Effector memory CD8-positive, alpha-beta T cell (primary cell): ENCODE data around the gene ARHGEF5.
"Not testable (repeated sequence)": the region's sequence is repeated elsewhere in the genome, so short reads cannot be mapped to it uniquely, and the experiment has no call there.

Experiments
- ATAC-seq: fragments of 150-1000 bp; cut with Tn5 transposase; replicated peaks from 2 replicates; pipeline ENCODE4 v1.10.0; 2021; ENCODE audit warnings: mild to moderate bottlenecking, moderate library complexity
- DNase-seq, 3 experiments: peaks; one replicate each; pipeline ENCODE4 v3.0.0; 2021
- H3K27ac Mint-ChIP-seq, 2 donors: one replicate each; pipeline ENCODE4 v1.8.0; 2022; ENCODE audit warnings: mild to moderate bottlenecking in 2 of 2, mixed read lengths in 2 of 2, moderate library complexity in 2 of 2
- H3K27me3 Mint-ChIP-seq, 2 donors: one replicate each; pipeline ENCODE4 v1.8.0; 2022; ENCODE audit warnings: mixed read lengths in 2 of 2
- H3K36me3 Mint-ChIP-seq: one replicate; pipeline ENCODE4 v1.8.0; 2022; ENCODE audit warnings: mild to moderate bottlenecking, moderate library complexity, mixed read lengths; ENCODE audit not compliant: insufficient read depth
- H3K4me1 Mint-ChIP-seq, 2 donors: one replicate each; pipeline ENCODE4 v1.8.0; 2022; ENCODE audit warnings: low read depth in 2 of 2, mixed read lengths in 2 of 2
- H3K4me3 Mint-ChIP-seq, 2 donors: one replicate each; pipeline ENCODE4 v1.8.0; 2022; ENCODE audit warnings: mild to moderate bottlenecking in 2 of 2, mixed read lengths in 2 of 2, moderate library complexity in 2 of 2
- H3K9me3 Mint-ChIP-seq, 2 donors: one replicate each; pipeline ENCODE4 v1.8.0; 2022; ENCODE audit warnings: mixed read lengths in 2 of 2
- total RNA-seq, 9 experiments: gene quantifications; one replicate each; lab custom pipeline; 2026; lab: John Stamatoyannopoulos, UW

Gene ARHGEF5
- total RNA-seq, result 2.3 to 8.1 (median 4.4) reads per million in 9 experiments

DNA sequence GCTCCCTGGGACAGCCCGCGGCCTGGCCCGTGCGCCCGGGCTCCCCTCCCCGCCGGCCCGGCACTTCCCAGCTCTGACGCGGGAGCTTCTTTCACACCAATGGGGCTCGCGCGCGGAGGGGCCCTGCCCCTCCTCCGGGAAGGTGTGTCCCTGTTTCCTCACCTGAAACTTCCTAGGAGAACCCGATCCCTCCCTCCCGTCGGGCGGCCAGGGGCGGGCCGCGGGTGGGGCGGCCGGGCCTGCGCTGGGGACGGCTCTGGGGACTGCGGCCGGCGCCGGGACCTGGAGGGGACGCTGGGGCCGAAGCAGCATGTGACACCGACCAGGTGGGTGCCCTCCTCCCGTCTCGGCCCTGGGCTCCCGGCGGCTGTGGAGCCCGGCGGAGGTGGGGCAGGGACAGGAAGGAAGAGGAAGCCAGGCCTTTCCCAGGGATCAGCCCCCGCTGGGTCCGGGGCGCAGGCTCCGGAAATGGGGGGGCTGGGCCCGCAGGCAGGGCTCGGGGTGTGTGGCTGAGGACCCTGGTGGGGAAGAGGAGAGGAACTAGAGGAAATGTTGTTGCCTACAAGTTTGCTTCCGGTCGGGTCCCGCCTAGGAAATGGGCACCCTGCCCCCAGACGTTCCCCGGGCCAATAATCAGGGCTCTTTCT is at the start of gene ARHGEF5:
Gene ARHGEF5, plus strand, starts transcription at position 227 of the 647 bp plus-strand sequence. CDS start 7,268 bp downstream, outside the sequence.
- peak within 1 kb of the TSS; percentile 61 to 88 for H3K4me3 Mint-ChIP-seq

DNA sequence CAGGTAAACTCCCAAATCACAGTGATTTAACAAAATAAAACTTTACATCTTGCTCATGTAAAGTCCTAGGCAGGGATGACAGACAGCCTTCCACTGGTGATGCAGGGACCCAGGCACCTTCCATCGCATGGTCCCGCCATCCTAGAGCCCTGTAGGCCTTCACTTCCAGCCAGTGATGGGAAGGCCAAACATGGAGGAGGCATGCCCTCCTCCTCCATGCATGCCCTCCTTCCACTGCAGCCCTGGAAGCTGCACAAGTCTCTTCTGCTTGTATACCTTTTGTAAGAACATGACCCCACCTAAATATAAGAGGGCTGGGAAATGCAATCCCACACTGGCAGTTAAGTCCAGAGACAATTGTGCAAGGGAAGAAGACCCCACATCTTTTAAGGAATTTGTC is 45.5 kb upstream of the ARHGEF5 start:
- H3K27ac Mint-ChIP-seq, ATAC-seq, DNase-seq, H3K9me3 Mint-ChIP-seq, H3K36me3 Mint-ChIP-seq, H3K27me3 Mint-ChIP-seq, H3K4me3 Mint-ChIP-seq, H3K4me1 Mint-ChIP-seq: not testable (repeated sequence)

More for the DNA sequence above, at the start of gene ARHGEF5:
- not testable (repeated sequence) for H3K27me3 Mint-ChIP-seq, DNase-seq, H3K36me3 Mint-ChIP-seq, H3K9me3 Mint-ChIP-seq
- Mint-ChIP-seq H3K4me1 (peaks cover 2 to 11% of the 10 kb centered on the region in 2 donors), H3K27ac (peak within 1 kb of the TSS; percentile 65 to 92)
- peak; percentile 76 for ATAC-seq

DNA sequence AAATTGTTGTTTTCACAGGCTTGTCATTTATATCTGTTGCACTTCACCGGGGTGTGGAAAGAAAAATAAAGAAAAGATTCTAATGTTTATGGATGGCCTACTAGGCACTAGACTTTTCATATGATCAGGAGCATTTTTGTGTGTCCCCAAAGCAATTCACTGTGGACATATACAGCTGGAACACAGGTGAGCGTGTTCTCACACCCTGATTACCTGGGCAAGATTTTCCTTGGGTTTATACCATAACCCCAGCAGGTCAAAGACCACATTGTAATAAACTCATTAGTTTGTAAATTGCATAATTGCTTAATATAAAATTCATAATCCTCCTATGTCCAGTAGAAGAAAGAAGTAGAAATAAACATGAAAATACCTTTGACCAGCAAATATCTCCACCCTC is 44.0 kb upstream of the ARHGEF5 start:
- not testable (repeated sequence) for H3K4me3 Mint-ChIP-seq, H3K36me3 Mint-ChIP-seq, ATAC-seq, DNase-seq, H3K27me3 Mint-ChIP-seq, H3K9me3 Mint-ChIP-seq, H3K4me1 Mint-ChIP-seq, H3K27ac Mint-ChIP-seq

DNA sequence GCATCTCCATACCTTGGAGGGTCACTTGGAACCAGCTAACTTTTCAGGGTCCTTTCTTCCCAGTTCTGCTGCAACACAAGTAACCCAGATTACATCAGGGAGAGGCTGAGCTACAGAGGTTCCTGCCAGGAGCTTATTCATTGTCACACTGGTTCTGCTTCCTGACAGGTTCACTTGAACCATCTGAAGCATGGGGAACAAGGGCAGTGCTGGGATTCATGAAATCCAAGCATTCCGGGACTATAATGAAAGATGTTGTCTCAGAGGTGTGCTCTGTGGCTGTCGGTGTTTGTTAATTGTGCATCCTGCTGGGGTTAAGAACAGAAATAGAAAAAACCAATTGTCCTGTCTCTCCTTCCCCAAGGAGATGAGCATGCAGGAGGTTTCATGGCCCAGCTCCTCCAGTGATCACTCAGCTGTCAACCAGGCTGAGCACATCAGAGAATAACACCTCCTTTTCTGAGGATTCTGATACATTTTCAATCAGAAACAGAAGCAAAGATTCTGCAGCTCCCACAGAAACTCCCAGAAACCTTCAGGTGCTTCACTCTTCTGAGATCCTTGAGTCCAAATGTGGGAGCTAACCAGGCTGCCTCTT is 43.2 kb upstream of the ARHGEF5 start, which contains the start of gene OR2A1:
Gene OR2A1, plus strand, starts transcription at position 548 of the 598 bp plus-strand sequence. CDS start 5,706 bp downstream, outside the sequence.
- ATAC-seq, H3K27ac Mint-ChIP-seq, H3K4me1 Mint-ChIP-seq, H3K27me3 Mint-ChIP-seq, DNase-seq, H3K36me3 Mint-ChIP-seq, H3K9me3 Mint-ChIP-seq, H3K4me3 Mint-ChIP-seq: not testable (repeated sequence)

DNA sequence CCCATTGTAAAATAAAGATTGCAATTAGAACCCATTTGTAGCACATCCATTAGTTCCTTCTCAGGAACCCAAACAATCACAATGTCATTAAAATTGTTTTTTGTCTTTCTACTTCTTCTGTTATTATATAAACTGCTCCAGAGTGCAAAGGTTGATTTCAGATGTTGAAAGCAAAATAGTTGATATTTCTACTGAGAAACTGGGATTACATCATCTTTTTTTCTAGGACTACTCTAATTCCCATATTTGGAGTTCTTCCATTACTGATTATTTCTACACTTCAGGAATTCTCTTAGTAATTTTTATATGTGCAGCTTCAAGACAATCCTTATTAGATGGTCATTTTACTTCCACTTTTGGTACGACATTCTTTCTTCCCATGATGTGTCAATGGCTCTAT is 37.7 kb upstream of the ARHGEF5 start:
- not testable (repeated sequence) for H3K27ac Mint-ChIP-seq, DNase-seq

DNA sequence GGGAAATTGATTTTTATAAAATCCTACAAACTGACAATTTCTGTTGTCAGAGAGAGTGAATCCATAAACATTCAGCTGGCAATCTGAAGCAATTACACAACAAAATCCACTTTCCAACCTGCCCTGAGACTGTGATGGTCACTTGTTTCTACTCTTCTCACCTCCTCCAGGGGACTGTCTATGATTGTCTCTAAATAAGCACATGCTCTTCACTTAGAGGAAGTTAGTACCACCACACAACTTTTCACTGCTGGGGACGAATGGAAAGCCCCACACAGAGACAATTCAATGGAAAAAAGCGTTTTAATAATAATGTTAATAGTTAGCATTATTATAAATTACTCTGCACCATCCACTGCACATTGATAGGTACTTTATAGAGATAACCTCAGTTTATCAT is 35.7 kb upstream of the ARHGEF5 start:
- not testable (repeated sequence) for H3K27me3 Mint-ChIP-seq, H3K27ac Mint-ChIP-seq, H3K9me3 Mint-ChIP-seq, H3K4me3 Mint-ChIP-seq, H3K36me3 Mint-ChIP-seq, DNase-seq, H3K4me1 Mint-ChIP-seq, ATAC-seq

More for the DNA sequence above, 37.7 kb upstream of the ARHGEF5 start:
- H3K27me3 Mint-ChIP-seq, ATAC-seq, H3K36me3 Mint-ChIP-seq, H3K4me3 Mint-ChIP-seq, H3K4me1 Mint-ChIP-seq, H3K9me3 Mint-ChIP-seq: not testable (repeated sequence)

DNA sequence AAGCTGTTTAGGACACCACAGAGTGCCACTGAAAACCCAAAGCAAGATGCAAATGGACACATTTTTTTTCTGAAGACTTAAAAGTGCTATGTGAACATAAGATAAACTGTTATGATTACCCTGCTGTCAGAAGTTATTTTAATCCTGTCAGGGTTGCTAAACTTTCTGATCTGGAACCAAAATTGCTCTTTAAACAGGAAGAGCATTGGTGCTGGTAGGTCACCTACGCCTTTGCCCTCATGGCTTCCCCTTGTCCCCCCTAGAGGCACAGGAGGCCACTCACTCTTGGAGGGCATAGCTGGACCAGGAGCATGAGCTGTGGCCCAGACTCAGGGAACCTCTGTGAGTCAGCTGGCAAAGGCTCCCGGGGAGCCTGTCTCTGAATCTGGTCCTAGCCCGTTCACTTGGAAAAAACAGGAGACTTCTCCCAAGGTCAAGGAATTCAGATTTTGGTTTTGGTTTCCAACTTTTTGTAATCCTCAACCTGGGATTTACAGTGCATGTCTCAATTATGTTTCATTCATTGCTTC is 33.5 kb upstream of the ARHGEF5 start:
- H3K27ac Mint-ChIP-seq, H3K4me1 Mint-ChIP-seq, ATAC-seq, H3K27me3 Mint-ChIP-seq, H3K36me3 Mint-ChIP-seq, H3K4me3 Mint-ChIP-seq, H3K9me3 Mint-ChIP-seq, DNase-seq: not testable (repeated sequence)

DNA sequence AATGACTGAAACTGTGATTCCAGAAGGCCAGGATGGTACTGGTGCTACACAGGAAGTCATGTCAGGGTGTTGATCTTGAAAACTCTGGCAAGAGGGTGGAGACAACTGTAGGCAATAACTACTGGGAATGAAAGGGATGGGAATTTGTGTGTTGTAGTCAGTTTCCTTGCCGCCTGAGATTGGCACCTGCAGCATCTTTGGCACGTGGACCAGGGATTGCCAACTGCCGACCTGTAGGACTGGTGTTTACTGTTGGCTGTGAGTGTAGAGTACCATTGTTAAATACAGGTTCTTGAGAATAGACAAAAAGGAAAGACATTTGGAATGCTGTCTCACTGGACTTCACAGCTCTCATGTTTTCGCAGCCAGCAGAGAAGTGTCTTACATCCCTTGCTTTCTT is 31.8 kb upstream of the ARHGEF5 start:
- H3K36me3 Mint-ChIP-seq, H3K9me3 Mint-ChIP-seq, H3K27ac Mint-ChIP-seq, H3K4me3 Mint-ChIP-seq, ATAC-seq, DNase-seq, H3K27me3 Mint-ChIP-seq, H3K4me1 Mint-ChIP-seq: not testable (repeated sequence)

DNA sequence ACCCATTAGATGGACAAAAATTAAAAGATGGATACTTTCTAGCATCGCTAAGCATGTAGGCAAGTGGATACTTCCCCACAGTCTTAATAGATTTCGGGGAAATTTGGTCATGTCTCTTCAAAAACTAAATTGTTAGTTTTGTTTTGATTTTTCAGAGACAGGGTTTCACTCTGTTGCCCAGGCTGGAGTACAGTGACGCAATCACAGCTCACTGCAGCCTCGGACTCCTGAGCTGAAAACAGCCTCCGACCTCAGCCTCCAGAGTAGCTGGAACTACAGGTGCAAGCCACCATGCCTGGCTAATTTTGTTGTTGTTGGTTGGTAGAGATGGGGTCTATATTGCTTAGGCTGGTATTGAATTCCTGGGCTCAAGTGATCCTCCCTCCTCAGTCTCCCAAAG is 29.3 kb upstream of the ARHGEF5 start:
- H3K4me1 Mint-ChIP-seq, H3K27ac Mint-ChIP-seq: not testable (repeated sequence)

DNA sequence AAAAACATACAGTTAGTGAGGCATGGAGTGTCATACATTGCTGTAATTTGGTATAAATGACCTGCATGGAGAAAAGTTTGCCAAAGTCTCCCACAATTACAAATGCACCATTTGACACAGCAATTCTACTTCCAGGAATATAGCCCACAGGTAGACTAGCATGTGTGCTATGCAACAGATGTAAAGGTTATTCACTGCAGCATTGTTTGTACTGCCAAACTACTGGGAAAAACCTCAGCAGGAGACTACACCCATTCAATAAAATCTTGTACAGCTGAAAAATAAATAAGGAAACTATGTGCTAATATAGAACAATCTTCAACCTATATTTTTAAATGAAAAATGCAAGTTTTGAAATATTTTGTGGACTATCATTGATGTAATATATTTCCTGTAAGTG is 25.2 kb upstream of the ARHGEF5 start:
- not testable (repeated sequence) for H3K36me3 Mint-ChIP-seq, ATAC-seq, H3K4me3 Mint-ChIP-seq, H3K9me3 Mint-ChIP-seq, H3K4me1 Mint-ChIP-seq, DNase-seq, H3K27ac Mint-ChIP-seq, H3K27me3 Mint-ChIP-seq

More for the DNA sequence above, 29.3 kb upstream of the ARHGEF5 start:
- not testable (repeated sequence) for DNase-seq, ATAC-seq, H3K36me3 Mint-ChIP-seq, H3K4me3 Mint-ChIP-seq, H3K27me3 Mint-ChIP-seq, H3K9me3 Mint-ChIP-seq

DNA sequence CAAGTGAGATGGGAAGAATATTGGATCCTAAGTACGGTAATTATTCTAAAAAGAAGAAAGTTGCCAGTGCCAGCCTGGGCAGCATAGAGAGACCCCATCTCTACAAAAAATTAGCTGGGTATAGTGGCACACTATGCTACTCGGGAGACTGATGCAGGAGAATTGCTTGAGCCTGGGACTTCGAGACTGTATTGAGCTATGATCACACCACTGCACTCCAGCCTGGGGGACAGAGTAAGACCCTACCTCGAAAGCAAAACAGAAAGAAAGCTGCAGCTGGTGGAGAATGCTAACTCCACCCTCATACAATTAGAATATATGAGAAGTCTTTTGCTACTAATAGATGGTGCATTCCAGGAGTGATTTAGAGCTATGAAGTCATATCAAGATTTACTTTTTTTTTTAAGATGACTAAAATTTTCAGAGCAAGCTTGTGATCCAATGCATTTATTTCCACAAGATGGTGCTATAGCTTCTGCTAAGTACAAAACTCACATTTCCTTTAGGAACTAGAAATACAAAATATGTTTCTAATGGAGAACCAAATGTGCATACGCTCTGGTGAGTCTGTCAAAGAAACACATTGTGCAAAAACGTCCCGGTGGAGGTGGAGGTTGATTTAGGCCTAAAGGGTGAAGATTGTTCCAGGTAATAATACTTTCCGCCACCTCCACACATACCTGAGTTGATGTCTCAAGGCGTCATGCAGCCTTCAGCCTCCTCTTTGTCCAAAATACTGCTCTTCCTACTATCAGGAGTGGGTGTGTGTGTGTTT is 23.8 kb upstream of the ARHGEF5 start:
- H3K4me1 Mint-ChIP-seq, H3K36me3 Mint-ChIP-seq, H3K4me3 Mint-ChIP-seq, H3K27ac Mint-ChIP-seq, DNase-seq, H3K9me3 Mint-ChIP-seq, ATAC-seq, H3K27me3 Mint-ChIP-seq: not testable (repeated sequence)

DNA sequence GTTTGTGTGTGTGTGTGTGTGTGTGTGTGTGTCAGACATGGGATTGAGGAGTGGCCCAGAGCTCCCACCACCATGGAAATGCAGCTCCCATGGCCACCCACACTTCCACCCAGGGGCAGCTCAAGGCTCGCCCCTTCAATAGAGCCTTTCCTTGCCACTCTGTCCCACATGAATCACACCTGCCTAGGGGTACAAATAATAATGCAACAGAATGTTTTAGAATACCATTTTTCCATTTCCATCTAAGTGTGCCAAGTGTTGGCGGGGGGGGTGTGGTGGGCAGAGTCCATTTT is 23.3 kb upstream of the ARHGEF5 start:
- not testable (repeated sequence) for H3K27ac Mint-ChIP-seq, H3K4me3 Mint-ChIP-seq, DNase-seq, H3K4me1 Mint-ChIP-seq, H3K27me3 Mint-ChIP-seq, H3K9me3 Mint-ChIP-seq, H3K36me3 Mint-ChIP-seq, ATAC-seq

DNA sequence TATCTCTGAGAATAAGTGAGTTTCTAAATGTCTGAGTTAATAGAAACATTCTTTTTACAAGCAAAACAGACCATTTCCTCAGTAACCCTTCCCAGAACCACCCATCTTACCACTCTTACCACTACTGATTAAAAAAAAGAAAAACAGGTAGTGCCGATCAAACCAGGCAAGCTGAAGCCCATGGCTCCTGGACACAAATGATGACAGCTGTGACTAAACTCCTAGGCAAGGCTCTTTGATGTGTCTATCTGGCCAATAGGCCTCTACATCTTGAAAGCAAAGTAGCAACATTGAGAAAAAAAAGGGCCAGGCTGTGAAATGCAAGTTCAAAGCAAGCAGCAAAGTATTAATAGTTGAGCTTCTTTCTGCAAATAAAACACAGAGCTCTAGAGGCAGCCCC is 6.6 kb upstream of the ARHGEF5 start:
- not testable (repeated sequence) for H3K9me3 Mint-ChIP-seq, DNase-seq, H3K36me3 Mint-ChIP-seq, H3K27ac Mint-ChIP-seq, ATAC-seq, H3K27me3 Mint-ChIP-seq, H3K4me1 Mint-ChIP-seq, H3K4me3 Mint-ChIP-seq

DNA sequence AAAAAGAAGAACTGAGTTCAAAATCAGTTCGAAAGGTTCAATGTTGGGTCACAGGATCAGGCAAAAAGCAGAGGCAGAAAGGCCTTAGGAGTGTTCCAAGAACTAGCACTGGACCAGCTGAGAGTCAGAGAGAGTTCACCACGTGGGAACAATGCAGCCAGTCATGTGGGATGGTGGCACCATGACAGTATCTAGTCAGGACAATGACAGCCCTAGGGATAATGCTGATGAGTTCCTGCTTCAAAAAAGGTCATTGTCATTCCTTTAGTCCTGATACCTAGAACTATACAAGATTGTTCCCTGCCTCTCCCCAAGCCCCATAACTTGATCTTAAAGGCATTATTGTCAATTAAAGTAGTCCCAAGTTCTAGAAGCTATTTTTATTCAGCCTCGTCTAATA is 3.5 kb upstream of the ARHGEF5 start:
- ATAC-seq, H3K4me3 Mint-ChIP-seq, H3K9me3 Mint-ChIP-seq, H3K27me3 Mint-ChIP-seq, H3K36me3 Mint-ChIP-seq, DNase-seq, H3K27ac Mint-ChIP-seq: not testable (repeated sequence)
- H3K4me1 Mint-ChIP-seq, result peaks cover 2 to 11% of the 10 kb centered on the region in 2 donors
